Medulla oblongata (tissue), 1 donor: ENCODE data around the gene UHMK1.

Source experiments
- DNase-seq: peaks from one replicate; pipeline ENCODE4 v3.0.0-alpha.2; 2015; ENCODE audit errors: extremely low spot score

The UHMK1 gene

DNA sequence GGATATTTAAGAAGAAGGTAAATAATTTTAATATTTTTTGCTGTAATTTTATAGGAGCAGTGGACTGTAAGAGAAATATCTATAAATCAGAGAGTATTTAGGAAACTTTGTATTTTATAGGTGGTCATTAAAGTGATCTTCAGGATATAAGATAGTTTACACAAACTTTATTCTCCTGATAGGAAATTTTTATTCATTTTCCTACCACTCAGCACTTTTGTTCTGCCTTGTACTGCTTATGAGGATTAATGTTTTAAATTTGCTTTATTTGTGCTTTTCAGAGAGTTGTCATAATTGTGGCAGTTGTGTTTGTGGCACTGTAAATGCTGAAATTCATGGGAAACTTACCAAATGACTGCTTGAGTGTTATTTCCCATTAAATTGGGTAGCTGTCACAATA, 29.7 kb downstream of the UHMK1 start:
- no peak for DNase-seq

DNA sequence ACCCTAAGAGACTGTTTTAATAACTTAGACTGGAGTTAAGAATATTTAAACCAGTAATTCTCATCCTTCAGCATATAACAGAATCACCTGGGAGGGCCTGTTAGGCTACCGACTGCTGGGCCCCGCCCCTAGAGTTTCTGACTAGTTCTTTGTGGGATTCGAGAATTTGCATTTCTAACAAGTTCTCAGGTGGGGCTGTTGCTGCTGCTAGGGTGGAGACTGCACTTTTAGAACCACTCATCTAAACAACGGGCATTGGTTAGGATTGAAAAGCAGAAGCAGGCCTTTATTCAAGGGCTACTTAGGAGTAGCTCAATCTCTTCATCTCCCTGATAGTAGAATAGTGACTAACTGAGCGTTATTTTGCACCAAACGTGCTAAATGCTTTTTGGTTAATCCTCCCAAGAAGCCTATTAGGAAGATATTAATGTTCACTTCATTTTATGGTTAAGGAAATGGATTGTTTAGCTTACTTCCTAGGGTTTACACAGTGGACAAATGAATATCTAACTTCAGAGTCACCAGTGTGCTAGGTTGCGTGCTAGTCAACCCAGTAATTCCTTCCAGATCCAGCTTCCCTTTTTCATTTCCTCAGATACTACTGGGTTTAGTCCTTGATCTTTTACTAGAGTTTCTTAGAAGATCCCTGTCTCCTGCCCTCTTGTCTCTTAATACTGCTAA, 32.8 kb downstream of the UHMK1 start:
- no peak for DNase-seq

- DNase-seq, result no peak
Observed at GRCh38 chr1:162530988-162531319, 33.3 kb downstream of the UHMK1 start.

DNA sequence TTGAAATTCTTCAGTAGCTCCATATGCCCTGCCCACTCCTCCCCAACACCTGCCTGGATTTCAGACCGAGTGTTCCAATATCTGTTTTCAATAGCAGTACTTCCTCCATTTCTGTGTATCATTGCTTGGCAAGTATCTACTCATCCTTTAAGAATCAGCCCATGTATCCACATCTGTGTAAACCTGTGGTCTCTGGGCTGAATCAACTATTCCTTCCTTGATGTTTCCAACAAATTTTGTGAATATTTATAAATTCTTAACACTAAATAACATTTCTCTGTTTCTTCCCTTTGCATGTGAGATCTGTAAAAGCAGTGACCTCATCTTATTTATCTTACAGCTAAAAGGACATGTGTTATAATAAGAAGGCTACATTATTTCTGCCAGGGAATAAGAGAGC, 37.9 kb downstream of the UHMK1 start:
- DNase-seq, result no peak

GRCh38 chr1:162536511-162536910, 38.9 kb downstream of the UHMK1 start:
- no peak for DNase-seq

DNA sequence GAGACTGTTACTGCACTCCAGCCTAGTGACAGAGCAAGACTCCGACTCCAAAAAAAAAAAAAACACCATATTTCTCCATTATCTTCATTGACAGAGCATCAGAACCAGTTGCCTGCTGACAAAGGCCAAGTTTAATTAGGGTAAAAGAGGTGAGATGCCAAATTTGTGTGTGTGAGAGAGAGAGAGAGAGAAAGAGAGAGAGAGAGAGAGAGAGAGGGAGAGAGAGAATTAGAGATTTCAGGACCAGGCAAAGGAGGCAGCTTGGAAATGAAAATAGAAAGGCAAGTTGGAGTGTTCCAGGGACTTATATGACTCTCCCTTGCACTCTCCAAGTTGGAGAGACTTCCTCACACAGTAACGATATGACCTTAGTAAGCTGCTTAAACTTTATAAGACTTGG, 39.6 kb downstream of the UHMK1 start:
- no peak for DNase-seq

DNA sequence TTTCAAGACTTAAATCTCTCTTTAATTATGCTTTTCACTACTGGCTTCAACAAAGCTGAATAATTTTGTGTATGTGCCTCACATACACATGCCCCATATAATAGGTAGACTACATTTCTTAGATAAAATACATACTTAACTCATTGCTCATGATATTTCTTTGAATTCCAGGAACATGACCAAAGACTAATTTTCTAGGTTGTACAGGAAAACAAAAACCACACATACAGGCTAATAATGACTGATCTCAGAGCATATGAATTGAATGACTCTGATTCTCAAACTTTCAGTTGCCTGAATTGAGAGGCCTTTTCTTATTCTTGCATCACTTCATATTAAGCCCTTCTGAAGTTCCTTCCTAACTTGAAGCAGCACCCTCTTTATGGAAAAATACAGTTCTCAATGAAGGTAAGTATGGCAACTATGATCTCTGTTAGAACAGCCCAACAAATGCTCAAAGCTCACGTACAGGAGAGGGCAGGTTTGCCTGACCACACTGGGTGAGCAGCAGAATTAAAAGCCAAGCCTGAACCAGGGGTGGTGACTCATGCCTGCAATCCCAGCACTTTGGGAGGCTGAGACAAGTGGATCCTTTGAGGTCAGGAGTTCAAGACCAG, 41.3 kb downstream of the UHMK1 start:
- no peak for DNase-seq

DNA sequence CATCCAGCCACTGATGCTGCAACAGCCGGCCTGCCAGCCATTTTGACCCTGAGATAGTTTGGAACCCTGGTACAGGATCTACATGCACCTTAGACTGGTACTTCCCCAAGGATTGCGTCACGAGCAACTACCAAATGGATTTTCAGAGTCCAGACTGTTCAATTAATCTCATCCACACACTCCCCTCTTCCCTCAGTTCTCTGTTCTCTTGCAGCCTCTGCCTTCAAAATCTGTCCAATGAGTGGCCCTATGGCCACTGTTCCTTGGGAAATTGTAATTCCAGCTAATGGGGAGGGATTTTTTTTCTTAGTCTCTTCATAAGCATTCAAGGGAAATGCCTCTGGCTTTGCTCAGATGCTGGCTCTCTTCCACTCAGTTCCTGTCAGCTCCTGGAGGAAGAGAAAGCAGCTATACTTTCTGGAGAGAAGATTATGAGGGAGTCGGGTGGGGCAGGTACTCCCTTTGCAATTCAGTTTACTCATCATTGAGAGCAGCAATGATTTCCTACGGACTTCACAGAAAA, 44.1 kb downstream of the UHMK1 start:
- peak; percentile 27 for DNase-seq

DNA sequence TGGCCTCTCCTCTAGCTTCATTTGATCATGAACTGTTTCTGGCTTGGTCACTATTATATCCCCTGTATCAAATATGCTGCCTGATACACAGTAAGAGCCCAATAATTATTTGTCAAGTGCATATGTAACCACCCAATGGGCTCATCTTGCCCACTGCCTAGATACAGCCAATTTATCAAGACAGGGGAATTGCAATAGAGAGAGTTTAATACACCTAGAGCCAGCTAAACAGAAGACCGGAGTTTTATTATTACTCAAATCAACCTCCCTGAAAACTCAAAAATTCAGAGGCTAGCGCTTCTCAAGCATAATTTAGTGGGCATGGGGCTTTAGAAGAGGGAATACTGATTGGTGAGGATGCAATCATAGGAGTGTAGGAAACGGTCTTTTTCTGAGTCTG, 45.6 kb downstream of the UHMK1 start:
- DNase-seq, result no peak

DNA sequence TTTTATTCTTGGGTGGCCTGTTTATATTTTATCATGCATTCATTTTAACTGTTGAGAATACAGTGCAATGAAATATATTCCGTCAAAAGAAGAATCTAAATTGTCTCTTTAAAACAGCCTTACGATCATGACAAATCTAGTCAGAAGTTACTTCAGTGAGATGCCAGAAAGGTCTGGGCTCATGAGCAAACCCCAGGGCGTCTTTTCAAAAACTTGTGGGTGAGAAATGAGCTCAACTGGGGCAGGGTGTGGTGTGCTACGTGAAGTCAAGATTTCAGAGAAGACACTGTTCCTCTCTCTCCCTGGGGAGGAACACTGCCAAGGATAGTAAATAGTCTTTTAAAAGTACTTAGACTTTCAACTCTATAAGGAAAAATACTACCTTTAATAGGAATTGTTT, 50.6 kb downstream of the UHMK1 start:
- DNase-seq, result peak; percentile 34

- no peak for DNase-seq
Observed at GRCh38 chr1:162549001-162549400, 51.4 kb downstream of the UHMK1 start.

DNA sequence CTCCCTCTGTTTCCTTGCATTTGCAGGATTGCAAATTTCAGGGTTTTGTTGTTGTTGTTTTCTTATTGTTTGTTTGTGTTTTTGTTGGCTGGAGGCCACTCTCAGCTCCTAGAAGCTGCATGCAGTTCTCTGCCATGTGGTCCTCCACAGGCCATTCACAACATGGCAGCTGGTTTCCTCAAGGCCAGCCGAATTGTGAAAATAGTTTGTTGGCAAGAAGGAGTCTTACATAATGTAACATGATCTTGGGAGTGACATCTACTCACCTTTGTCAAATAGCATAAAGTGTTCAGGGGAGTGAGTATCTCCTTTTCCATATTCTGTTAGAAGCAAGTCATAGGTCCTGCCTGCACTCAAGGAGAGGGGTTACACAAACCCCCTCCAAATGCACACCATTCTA, 53.3 kb downstream of the UHMK1 start:
- no peak for DNase-seq

- DNase-seq, result no peak
Observed at GRCh38 chr1:162551969-162552683, 54.5 kb downstream of the UHMK1 start.

- no peak for DNase-seq
Observed at GRCh38 chr1:162552684-162553252, 55.1 kb downstream of the UHMK1 start.

GRCh38 chr1:162554258-162554657, 56.6 kb downstream of the UHMK1 start:
- DNase-seq, result no peak

- no peak for DNase-seq
Observed at GRCh38 chr1:162557536-162557935, 59.9 kb downstream of the UHMK1 start.

- DNase-seq, result peak; percentile 69
Observed at GRCh38 chr1:162560303-162561036, 62.9 kb downstream of the UHMK1 start.

DNA sequence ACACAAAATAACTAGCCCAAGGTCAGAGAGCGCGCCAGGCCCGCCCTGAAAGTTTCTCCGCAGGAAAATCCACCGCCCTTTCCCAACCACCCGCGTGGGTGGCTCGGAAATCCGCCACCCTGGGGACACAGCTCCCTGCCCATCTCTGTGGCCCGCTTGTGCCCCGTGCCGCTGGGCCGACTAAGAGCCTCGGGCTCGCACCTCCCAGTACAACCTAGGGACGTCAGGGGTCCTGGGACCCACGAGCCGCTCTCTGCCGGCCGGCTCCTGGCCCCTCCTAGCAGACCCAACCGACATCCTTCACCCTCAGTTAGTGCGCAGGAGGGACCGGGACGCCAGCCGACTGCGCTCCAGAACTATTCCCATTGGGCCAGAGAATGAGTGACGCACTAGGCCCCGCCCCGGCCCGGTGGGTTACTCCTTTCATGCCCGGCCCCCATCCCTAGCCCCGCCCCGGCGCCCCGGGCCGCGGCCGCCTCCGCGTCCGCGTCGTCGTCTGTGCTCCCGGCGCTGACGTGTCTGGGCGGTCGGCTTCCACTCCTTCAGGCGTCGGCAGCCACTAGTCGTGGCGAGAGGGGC, 63.5 kb downstream of the UHMK1 start:
- DNase-seq, result peak; percentile 99

- peak; percentile 37 for DNase-seq
Observed at GRCh38 chr1:162561616-162562469, 64.2 kb downstream of the UHMK1 start, which contains the start of gene UAP1. Gene UAP1 (plus strand): TSS chr1:162561722. CDS start chr1:162566069, 4,347 bp downstream.

DNA sequence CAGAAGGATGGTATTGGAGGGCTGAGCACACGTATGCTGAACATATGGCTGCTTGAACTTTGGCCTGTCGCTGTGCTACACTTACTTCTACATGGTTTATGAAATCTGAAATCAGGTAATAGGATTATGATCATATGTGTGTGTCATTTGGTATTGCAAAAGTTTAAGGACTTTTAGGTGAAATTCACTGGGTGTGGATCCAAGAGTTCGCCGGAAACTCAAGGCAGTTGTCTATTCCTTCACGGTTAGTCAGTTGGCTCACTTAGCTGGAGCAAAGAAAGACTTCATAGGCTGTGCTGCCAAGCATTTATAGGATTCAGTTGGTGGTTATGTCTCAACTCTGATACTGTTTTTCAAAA, 64.8 kb downstream of the UHMK1 start:
- DNase-seq, result peak; percentile 28
